ENCODE results near the gene DSCAM.
"Not testable (repeated sequence)": the region's sequence is repeated elsewhere in the genome, so short reads cannot be mapped to it uniquely, and the experiment has no call there.

The DSCAM gene

GRCh38 chr21:40074710-40075109 is 772.2 kb downstream of the DSCAM start:
- no peak for DNase-seq

- DNase-seq: no peak
Observed at GRCh38 chr21:40074198-40074597, 772.8 kb downstream of the DSCAM start.

- no peak for DNase-seq
Observed at GRCh38 chr21:40073642-40074041, 773.3 kb downstream of the DSCAM start.

GRCh38 chr21:40070871-40071270 is 776.1 kb downstream of the DSCAM start:
- no peak for DNase-seq

- DNase-seq: peak in 1 of 2 donors; percentile 47
Observed at GRCh38 chr21:40067751-40068150, 779.2 kb downstream of the DSCAM start.

GRCh38 chr21:40066221-40066620 is 780.7 kb downstream of the DSCAM start:
- DNase-seq: no peak

- no peak for DNase-seq
Observed at GRCh38 chr21:40060083-40060677, 786.8 kb downstream of the DSCAM start.

- peak in 1 of 2 donors; percentile 52 for DNase-seq
Observed at GRCh38 chr21:40057331-40057730, 789.6 kb downstream of the DSCAM start.

GRCh38 chr21:40056031-40056430 is 790.9 kb downstream of the DSCAM start:
- no peak for DNase-seq

- no peak for DNase-seq
Observed at GRCh38 chr21:40054403-40054802, 792.6 kb downstream of the DSCAM start.

GRCh38 chr21:40053007-40053406 is 794.0 kb downstream of the DSCAM start:
- DNase-seq: peak in 1 of 2 donors; percentile 74

GRCh38 chr21:40052276-40052675 is 794.7 kb downstream of the DSCAM start:
- DNase-seq: no peak

GRCh38 chr21:40051801-40052200 is 795.2 kb downstream of the DSCAM start:
- no peak for DNase-seq

GRCh38 chr21:40049931-40050290 is 797.0 kb downstream of the DSCAM start:
- DNase-seq: no peak

- no peak for DNase-seq
Observed at GRCh38 chr21:40049031-40049930, 797.7 kb downstream of the DSCAM start.

- no peak for DNase-seq
Observed at GRCh38 chr21:40047993-40048730, 798.8 kb downstream of the DSCAM start.

- DNase-seq: no peak
Observed at GRCh38 chr21:40047211-40047610, 799.7 kb downstream of the DSCAM start.

GRCh38 chr21:40043866-40044265 is 803.1 kb downstream of the DSCAM start:
- DNase-seq: no peak

GRCh38 chr21:40043423-40043822 is 803.5 kb downstream of the DSCAM start:
- DNase-seq: no peak

- DNase-seq: no peak
Observed at GRCh38 chr21:40041446-40041845, 805.5 kb downstream of the DSCAM start.

- DNase-seq: not testable (repeated sequence)
Observed at GRCh38 chr21:40033156-40033782, 813.7 kb downstream of the DSCAM start.

GRCh38 chr21:40029888-40030287 is 817.1 kb downstream of the DSCAM start:
- no peak for DNase-seq

GRCh38 chr21:40028393-40028792 is 818.6 kb downstream of the DSCAM start:
- not testable (repeated sequence) for DNase-seq
